BJ (cell line): ENCODE results near the gene NIP7. TPM values are rescaled to one million over a fixed set of nuclear protein-coding genes. Genes with fewer than 3 reads are reported as not detected.

ENCODE experiments used
- CTCF ChIA-PET: fragments of 350-600 bp; formaldehyde crosslinking; extraction: SDS; loops from one replicate; lab custom pipeline; 2021; ENCODE audit warnings: antibody characterized with exemption, inconsistent platforms; lab: Yijun Ruan, JAX
- POLR2A ChIA-PET: fragments of 300-600 bp; sonication (Branson Sonifier 250); formaldehyde crosslinking; extraction: SDS; loops from one replicate; lab custom pipeline; 2021; ENCODE audit warnings: antibody characterized with exemption; lab: Charles Lee
- DNase-seq: peaks from one replicate; pipeline ENCODE4 v3.0.0-alpha.2; 2011; ENCODE audit warnings: low read depth
- H3K27me3 ChIP-seq: 2 replicates; pipeline ENCODE4 v1.6.0; 2011; ENCODE audit warnings: low read length; ENCODE audit not compliant: control insufficient read depth, insufficient read depth
- H3K36me3 ChIP-seq: 2 replicates; pipeline ENCODE4 v1.5.1; 2011; ENCODE audit warnings: low read length; ENCODE audit not compliant: control insufficient read depth, insufficient read depth
- H3K4me3 ChIP-seq: 2 replicates; pipeline ENCODE4 v1.5.1; 2011; ENCODE audit warnings: low read depth, mild to moderate bottlenecking, control low read depth, low read length
- polyA plus RNA-seq: library from polyadenylated mRNA; depleted of rRNA; stranded (reverse); fragments of >200 nt; gene quantifications from 2 replicates; pipeline ENCODE4 v1.2.3, GENCODE V29; 2011
- TF ChIP-seq, protein P1 (sequence below): IDR thresholded peaks from 2 replicates; pipeline ENCODE4 v1.5.1; 2011; ENCODE audit warnings: low read depth, mild to moderate bottlenecking, control low read depth, inconsistent platforms, low read length, moderate library complexity; ENCODE audit not compliant: insufficient read depth

NIP7 gene
- polyA plus RNA-seq, 1 experiment: 6.4 TPM

DNA sequence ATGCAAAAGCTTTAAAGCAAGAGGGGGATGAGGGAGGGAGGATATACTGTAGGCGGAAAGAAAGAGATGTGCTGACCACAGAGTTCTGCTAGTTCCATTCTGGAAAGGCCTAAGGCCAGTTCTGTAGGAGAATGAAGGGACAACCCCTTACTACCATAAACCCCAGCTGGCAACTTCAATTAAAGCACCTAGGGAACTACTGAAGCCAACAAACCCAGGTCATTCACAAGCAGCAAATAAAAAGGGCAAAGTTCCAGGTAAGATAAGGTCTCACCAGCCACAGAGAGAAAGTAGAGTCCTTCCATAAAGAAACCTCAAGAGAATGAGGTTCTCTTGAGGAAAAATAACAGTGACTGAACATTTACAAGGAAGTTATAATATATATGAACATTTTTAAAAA lies 33.4 kb downstream of the NIP7 start:
- TF ChIP-seq, protein P1, sequence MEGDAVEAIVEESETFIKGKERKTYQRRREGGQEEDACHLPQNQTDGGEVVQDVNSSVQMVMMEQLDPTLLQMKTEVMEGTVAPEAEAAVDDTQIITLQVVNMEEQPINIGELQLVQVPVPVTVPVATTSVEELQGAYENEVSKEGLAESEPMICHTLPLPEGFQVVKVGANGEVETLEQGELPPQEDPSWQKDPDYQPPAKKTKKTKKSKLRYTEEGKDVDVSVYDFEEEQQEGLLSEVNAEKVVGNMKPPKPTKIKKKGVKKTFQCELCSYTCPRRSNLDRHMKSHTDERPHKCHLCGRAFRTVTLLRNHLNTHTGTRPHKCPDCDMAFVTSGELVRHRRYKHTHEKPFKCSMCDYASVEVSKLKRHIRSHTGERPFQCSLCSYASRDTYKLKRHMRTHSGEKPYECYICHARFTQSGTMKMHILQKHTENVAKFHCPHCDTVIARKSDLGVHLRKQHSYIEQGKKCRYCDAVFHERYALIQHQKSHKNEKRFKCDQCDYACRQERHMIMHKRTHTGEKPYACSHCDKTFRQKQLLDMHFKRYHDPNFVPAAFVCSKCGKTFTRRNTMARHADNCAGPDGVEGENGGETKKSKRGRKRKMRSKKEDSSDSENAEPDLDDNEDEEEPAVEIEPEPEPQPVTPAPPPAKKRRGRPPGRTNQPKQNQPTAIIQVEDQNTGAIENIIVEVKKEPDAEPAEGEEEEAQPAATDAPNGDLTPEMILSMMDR: no peak
- DNase-seq: no peak
- Histone ChIP-seq H3K4me3 (no peak overlapping the region), H3K36me3 (peaks cover 14% of the 10 kb centered on the region), H3K27me3 (no peaks in the 10 kb centered on the region)
- CTCF ChIA-PET: no interaction called here
- POLR2A ChIA-PET: no interaction called here

DNA sequence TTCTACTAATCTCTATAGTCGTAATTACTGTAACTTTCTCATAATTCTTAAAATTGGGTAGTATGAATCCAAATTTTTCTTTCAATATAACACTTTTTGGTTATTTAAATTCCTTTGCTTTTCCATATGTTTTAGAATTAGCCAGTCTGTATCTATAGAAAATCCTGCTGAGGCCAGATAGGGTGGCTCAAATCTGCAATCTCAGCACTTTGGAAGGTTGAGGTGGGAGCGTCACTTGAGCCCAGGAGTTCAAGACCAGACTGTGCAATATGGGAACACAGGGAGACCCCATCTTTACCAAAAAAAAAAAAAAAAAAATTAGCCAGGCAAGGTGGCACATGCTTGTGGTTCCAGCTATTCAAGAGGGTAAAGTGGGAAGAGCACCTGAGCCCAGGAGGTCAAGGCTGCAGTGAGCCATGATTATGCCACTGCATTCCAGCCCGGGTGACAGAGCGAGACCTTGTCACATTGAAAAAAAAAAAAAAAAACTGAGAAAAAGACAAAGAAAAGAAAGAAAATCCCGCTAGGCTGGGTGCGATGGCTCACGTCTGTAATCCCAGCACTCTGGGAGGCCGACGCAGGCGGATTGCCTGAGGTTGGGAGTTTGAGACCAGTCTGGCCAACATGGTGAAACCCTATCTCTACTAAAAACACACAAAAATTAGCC lies 37.0 kb downstream of the NIP7 start:
- DNase-seq: no peak
- ChIA-PET CTCF (no interaction called here), POLR2A (no interaction called here)
- Histone ChIP-seq H3K27me3 (no peaks in the 10 kb centered on the region), H3K4me3 (no peak overlapping the region), H3K36me3 (peaks cover 8% of the 10 kb centered on the region)
- TF ChIP-seq, protein P1: no peak

DNA sequence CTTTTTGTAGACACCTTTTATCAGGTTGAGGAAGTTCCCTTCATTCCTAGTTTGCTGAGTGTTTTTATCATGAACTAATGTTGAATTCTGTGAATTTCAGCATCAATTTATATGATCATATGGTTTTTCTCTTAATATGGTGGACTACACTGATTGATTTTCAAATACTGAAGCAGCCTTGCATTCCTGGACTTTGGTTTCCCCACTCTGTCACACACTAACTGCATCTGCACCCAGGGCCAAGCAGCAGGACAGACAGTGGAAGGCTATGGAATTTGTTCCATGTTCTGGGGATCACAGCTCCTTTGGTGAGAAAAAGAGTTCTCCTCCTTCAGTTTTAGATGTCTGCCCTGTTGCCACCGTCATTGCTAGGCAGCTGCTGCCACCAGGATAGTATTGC lies 38.5 kb downstream of the NIP7 start:
- TF ChIP-seq, protein P1: no peak
- peaks cover 5% of the 10 kb centered on the region for H3K36me3 ChIP-seq
- no peak for DNase-seq
- H3K27me3 ChIP-seq: no peaks in the 10 kb centered on the region
- ChIA-PET POLR2A (no interaction called here), CTCF (interaction anchor here (0.7 kb wide), 1 partner anchor 24 kb away, joined by 3 read pairs; no protein-coding TSS in a partner anchor)
- no peak overlapping the region for H3K4me3 ChIP-seq

DNA sequence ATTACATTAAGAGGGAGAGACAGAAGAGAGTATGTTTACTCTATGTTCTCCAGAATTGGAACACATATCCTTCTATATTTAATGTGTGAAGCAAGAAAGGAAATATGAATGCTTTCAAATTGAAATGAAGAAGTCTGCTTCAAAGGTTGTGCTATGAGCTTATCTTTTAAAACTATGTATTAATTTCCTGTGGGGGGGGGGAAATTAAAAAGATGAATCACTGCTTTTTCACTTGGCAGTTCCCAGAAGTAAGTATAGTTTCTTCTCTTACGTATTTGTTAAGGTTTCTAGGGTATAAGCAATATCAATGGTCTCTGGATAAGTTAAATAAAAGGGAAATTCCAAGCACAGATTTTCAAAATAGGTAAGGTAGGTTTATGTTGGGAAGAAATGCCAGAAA lies 39.2 kb downstream of the NIP7 start:
- H3K36me3 ChIP-seq: peaks cover 5% of the 10 kb centered on the region
- ChIA-PET POLR2A (no interaction called here), CTCF (interaction anchor here (0.7 kb wide), 1 partner anchor 24 kb away, joined by 3 read pairs; no protein-coding TSS in a partner anchor)
- H3K27me3 ChIP-seq: no peaks in the 10 kb centered on the region
- DNase-seq: no peak
- TF ChIP-seq, protein P1: no peak
- H3K4me3 ChIP-seq: no peak overlapping the region

DNA sequence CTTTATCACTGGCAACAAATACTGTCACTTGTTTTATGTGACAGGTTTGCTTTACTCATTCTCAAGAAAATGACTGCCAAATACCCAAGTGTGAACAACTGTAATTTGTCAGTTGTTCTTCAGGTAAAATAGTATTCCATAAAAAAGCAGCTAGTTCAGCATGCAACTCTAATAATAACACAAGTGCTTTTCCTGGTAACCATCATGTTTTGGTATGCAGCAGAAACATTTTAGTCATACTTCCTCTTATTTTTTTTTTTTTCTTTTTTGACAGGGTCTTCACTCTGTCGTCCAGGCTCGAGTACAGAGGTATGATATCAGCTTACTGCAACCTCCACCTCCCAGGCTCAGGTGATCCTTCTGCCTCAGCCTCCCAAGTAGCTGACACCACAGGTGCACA lies 41.7 kb downstream of the NIP7 start:
- TF ChIP-seq, protein P1: no peak
- ChIA-PET POLR2A (no interaction called here), CTCF (interaction anchor here (0.6 kb wide), 1 partner anchor 232 kb away, joined by 3 read pairs; no protein-coding TSS in a partner anchor)
- Histone ChIP-seq H3K27me3 (no peaks in the 10 kb centered on the region), H3K4me3 (no peak overlapping the region), H3K36me3 (peaks cover 3% of the 10 kb centered on the region)
- DNase-seq: no peak
